SK-N-SH treated with all-trans-retinoic acid at 6 μM for 48 hours (cell line): ENCODE measurements around the gene NUP98.
"Not testable (repeated sequence)": the region's sequence is repeated elsewhere in the genome, so short reads cannot be mapped to it uniquely, and the experiment has no call there.

Source experiments
- ATAC-seq: fragments of 200-7000 bp; cut with Tn5 transposase; 3 replicates; pipeline ENCODE4 v1.9.1; 2020; ENCODE audit warnings: mild to moderate bottlenecking, moderate library complexity
- ARNTL ChIP-seq: fragments of 450-650 bp; formaldehyde crosslinking; IDR thresholded peaks from 2 replicates; pipeline ENCODE4 v1.5.0; 2020; ENCODE audit warnings: low read depth, mild to moderate bottlenecking, moderate library complexity, borderline replicate concordance
- BACH2 ChIP-seq: fragments of 250-450 bp; sonication (Bioruptor Pico); IDR thresholded peaks from 2 replicates; pipeline ENCODE4 v1.9.0; 2021; ENCODE audit warnings: mild to moderate bottlenecking, borderline replicate concordance
- CSDC2 ChIP-seq: fragments of 250-450 bp; sonication (Bioruptor Pico); IDR thresholded peaks from 2 replicates; pipeline ENCODE4 v1.5.0; 2020; ENCODE audit warnings: mild to moderate bottlenecking, moderate library complexity
- GLIS3 ChIP-seq: fragments of 250-450 bp; sonication (Bioruptor Pico); IDR thresholded peaks from 2 replicates; pipeline ENCODE4 v1.5.0; 2020; ENCODE audit warnings: mild to moderate bottlenecking, moderate library complexity
- ISL1 ChIP-seq: fragments of 250-450 bp; sonication (Bioruptor Pico); IDR thresholded peaks from 2 replicates; pipeline ENCODE4 v2.1.2; 2022; ENCODE audit warnings: mild to moderate bottlenecking, moderate library complexity
- OSR1 ChIP-seq: fragments of 250-450 bp; sonication (Bioruptor Pico); IDR thresholded peaks from 2 replicates; pipeline ENCODE4 v1.8.0; 2022; ENCODE audit warnings: moderate library complexity, mild to moderate bottlenecking, inconsistent platforms
- RARB ChIP-seq: fragments of 250-450 bp; sonication (Bioruptor Pico); IDR thresholded peaks from 2 replicates; pipeline ENCODE4 v1.8.0; 2021; ENCODE audit warnings: mild to moderate bottlenecking, moderate library complexity
- SNAI2 ChIP-seq: fragments of 250-450 bp; sonication (Bioruptor Pico); IDR thresholded peaks from 2 replicates; pipeline ENCODE4 v1.5.0; 2020; ENCODE audit warnings: mild to moderate bottlenecking, moderate library complexity
- TCF4 ChIP-seq: fragments of 250-450 bp; sonication (Bioruptor Pico); IDR thresholded peaks from 2 replicates; pipeline ENCODE4 v1.8.0; 2021; ENCODE audit warnings: mild to moderate bottlenecking, moderate library complexity, borderline replicate concordance
- TOX ChIP-seq: fragments of 250-450 bp; sonication (Bioruptor Pico); IDR thresholded peaks from 2 replicates; pipeline ENCODE4 v1.8.0; 2021; ENCODE audit warnings: mild to moderate bottlenecking, moderate library complexity, borderline replicate concordance
- ZFP3 ChIP-seq: fragments of 250-450 bp; sonication (Bioruptor Pico); IDR thresholded peaks from 2 replicates; pipeline ENCODE4 v1.5.0; 2020; ENCODE audit warnings: mild to moderate bottlenecking, moderate library complexity
- ZFP30 ChIP-seq: fragments of 450-650 bp; formaldehyde crosslinking; IDR thresholded peaks from 2 replicates; pipeline ENCODE4 v1.5.0; 2022; ENCODE audit warnings: mild to moderate bottlenecking, moderate library complexity
- ZNF565 ChIP-seq: fragments of 450-650 bp; formaldehyde crosslinking; conservative IDR thresholded peaks from 2 replicates; pipeline ENCODE4 v1.5.0; 2020; ENCODE audit warnings: low read depth, mild to moderate bottlenecking, moderate library complexity
- ZNF70 ChIP-seq: fragments of 450-650 bp; formaldehyde crosslinking; IDR thresholded peaks from 2 replicates; pipeline ENCODE4 v1.5.0; 2020; ENCODE audit warnings: mild to moderate bottlenecking, moderate library complexity
- TF ChIP-seq, protein P1 (sequence below): fragments of 250-450 bp; sonication (Bioruptor Pico); IDR thresholded peaks from 2 replicates; pipeline ENCODE4 v1.8.0; 2020; ENCODE audit warnings: mild to moderate bottlenecking, moderate library complexity, borderline replicate concordance
- TF ChIP-seq, protein P2 (sequence below): fragments of 250-450 bp; sonication (Bioruptor Pico); IDR thresholded peaks from 2 replicates; pipeline ENCODE4 v1.8.0; 2021; ENCODE audit warnings: low read depth, mild to moderate bottlenecking, moderate library complexity, borderline replicate concordance
- TF ChIP-seq, protein P3 (sequence below): fragments of 250-450 bp; sonication (Bioruptor Pico); IDR thresholded peaks from 2 replicates; pipeline ENCODE4 v1.5.1; 2020; ENCODE audit warnings: low read depth, mild to moderate bottlenecking, moderate library complexity
- TF ChIP-seq, protein P4 (sequence below): fragments of 250-450 bp; sonication (Bioruptor Pico); IDR thresholded peaks from 2 replicates; pipeline ENCODE4 v1.5.1; 2021; ENCODE audit warnings: mild to moderate bottlenecking, moderate library complexity

Gene NUP98

DNA sequence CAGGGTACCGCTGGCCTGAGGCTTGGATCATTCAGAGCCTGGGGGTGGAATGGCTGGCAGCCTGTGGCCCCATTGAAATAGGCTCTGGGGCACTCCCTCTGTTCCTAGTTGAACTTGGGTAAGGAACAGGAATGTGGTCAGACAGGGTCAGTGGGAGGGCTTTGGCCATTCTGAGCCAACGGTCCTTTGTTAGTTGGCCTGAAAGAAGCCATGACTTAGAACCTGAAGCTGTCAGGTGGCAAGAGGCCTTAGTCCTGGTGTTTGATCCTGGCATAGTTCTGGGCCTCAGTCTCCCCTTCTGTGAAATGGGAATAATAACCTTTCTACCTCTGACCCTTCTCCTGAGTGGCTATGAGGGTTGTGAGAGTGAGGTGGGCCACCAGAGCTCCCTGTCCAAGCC lies 19.3 kb upstream of the NUP98 start (continued):
- TF ChIP-seq BACH2 (CRISPR knock-in tag), result no peak
- no peak for TF ChIP-seq OSR1 (CRISPR knock-in tag)

DNA sequence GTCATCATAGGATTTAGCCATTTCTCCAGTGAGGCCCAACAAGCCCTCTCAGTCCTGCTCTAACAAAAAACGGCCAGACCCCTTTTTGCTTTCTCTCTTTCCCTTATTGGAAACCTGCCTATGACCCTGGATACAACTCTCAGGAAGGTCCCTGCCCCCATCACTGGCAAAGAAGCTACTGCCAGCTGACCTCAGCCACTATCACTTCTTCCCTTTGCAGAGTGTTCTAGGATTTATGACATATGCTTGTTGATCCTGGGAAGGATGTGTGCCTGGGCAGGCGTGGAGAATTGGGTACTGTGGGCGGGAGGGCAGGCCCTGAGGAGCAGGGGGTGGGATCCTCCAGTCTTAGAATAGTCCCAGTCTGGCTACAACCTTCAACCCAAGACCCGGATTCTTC lies 18.5 kb upstream of the NUP98 start:
- no peak for ATAC-seq

DNA sequence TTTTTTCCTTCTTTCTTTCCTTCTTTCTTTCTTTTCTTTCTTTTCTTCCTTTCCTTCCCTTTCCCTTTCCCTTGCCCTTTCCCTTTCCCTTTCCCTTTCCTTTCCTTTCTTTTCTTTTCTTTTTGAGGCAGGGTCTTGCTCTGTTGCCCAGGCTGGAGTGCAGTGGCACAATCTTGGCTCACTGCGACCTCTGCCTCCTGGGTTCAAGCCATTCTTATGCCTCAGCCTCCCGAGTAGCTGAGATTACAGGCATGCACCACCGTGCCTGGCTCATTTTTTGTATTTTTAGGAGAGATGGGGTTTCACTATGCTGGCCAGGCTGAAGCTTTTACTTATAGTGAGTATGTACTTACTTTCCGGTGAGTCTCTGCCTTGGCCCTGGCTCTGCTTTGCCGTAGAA lies 17.5 kb upstream of the NUP98 start:
- ATAC-seq, result not testable (repeated sequence)

More for the DNA sequence above, 18.5 kb upstream of the NUP98 start:
- TF ChIP-seq ZFP3 (CRISPR knock-in tag), result no peak
- no peak for TF ChIP-seq ZNF565 (CRISPR knock-in tag)
- TF ChIP-seq, protein P1, sequence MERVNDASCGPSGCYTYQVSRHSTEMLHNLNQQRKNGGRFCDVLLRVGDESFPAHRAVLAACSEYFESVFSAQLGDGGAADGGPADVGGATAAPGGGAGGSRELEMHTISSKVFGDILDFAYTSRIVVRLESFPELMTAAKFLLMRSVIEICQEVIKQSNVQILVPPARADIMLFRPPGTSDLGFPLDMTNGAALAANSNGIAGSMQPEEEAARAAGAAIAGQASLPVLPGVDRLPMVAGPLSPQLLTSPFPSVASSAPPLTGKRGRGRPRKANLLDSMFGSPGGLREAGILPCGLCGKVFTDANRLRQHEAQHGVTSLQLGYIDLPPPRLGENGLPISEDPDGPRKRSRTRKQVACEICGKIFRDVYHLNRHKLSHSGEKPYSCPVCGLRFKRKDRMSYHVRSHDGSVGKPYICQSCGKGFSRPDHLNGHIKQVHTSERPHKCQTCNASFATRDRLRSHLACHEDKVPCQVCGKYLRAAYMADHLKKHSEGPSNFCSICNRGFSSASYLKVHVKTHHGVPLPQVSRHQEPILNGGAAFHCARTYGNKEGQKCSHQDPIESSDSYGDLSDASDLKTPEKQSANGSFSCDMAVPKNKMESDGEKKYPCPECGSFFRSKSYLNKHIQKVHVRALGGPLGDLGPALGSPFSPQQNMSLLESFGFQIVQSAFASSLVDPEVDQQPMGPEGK, result no peak
- TF ChIP-seq ARNTL (CRISPR knock-in tag), result no peak
- no peak for TF ChIP-seq GLIS3 (CRISPR knock-in tag)
- TF ChIP-seq, protein P2, sequence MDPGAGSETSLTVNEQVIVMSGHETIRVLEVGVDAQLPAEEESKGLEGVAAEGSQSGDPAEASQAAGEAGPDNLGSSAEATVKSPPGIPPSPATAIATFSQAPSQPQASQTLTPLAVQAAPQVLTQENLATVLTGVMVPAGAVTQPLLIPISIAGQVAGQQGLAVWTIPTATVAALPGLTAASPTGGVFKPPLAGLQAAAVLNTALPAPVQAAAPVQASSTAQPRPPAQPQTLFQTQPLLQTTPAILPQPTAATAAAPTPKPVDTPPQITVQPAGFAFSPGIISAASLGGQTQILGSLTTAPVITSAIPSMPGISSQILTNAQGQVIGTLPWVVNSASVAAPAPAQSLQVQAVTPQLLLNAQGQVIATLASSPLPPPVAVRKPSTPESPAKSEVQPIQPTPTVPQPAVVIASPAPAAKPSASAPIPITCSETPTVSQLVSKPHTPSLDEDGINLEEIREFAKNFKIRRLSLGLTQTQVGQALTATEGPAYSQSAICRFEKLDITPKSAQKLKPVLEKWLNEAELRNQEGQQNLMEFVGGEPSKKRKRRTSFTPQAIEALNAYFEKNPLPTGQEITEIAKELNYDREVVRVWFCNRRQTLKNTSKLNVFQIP (CRISPR knock-in tag), result no peak
- no peak for TF ChIP-seq RARB (CRISPR knock-in tag)
- TF ChIP-seq ISL1 (CRISPR knock-in tag), result no peak
- no peak for TF ChIP-seq TOX (CRISPR knock-in tag)

DNA sequence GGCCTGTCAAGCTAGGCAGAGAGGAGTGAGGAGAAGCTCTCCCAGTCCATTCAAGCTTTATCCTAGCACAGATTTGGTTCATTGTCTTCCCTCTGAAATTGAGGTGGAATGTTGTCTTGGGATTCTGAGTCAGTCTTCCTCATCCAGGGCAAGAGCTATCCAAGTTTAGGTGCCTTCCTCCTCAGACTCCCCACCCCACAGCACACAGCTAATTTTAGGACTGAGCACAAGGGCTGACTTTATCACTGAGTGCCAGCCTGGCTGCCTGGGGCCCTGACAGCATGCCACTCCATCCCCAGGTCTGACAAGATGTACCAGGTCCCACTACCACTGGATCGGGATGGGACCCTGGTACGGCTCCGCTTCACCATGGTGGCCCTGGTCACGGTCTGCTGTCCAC lies 13.6 kb upstream of the NUP98 start:
- ATAC-seq, result no peak
- TF ChIP-seq, protein P3, sequence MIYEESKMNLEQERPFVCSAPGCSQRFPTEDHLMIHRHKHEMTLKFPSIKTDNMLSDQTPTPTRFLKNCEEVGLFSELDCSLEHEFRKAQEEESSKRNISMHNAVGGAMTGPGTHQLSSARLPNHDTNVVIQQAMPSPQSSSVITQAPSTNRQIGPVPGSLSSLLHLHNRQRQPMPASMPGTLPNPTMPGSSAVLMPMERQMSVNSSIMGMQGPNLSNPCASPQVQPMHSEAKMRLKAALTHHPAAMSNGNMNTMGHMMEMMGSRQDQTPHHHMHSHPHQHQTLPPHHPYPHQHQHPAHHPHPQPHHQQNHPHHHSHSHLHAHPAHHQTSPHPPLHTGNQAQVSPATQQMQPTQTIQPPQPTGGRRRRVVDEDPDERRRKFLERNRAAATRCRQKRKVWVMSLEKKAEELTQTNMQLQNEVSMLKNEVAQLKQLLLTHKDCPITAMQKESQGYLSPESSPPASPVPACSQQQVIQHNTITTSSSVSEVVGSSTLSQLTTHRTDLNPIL (CRISPR knock-in tag), result no peak
- TF ChIP-seq, protein P4, sequence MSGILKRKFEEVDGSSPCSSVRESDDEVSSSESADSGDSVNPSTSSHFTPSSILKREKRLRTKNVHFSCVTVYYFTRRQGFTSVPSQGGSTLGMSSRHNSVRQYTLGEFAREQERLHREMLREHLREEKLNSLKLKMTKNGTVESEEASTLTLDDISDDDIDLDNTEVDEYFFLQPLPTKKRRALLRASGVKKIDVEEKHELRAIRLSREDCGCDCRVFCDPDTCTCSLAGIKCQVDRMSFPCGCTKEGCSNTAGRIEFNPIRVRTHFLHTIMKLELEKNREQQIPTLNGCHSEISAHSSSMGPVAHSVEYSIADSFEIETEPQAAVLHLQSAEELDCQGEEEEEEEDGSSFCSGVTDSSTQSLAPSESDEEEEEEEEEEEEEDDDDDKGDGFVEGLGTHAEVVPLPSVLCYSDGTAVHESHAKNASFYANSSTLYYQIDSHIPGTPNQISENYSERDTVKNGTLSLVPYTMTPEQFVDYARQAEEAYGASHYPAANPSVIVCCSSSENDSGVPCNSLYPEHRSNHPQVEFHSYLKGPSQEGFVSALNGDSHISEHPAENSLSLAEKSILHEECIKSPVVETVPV (CRISPR knock-in tag), result no peak
- TF ChIP-seq, protein P1, result no peak
- TF ChIP-seq TCF4 (CRISPR knock-in tag) (no peak), CSDC2 (CRISPR knock-in tag) (no peak), ZNF70 (CRISPR knock-in tag) (no peak), RARB (CRISPR knock-in tag) (no peak)

DNA sequence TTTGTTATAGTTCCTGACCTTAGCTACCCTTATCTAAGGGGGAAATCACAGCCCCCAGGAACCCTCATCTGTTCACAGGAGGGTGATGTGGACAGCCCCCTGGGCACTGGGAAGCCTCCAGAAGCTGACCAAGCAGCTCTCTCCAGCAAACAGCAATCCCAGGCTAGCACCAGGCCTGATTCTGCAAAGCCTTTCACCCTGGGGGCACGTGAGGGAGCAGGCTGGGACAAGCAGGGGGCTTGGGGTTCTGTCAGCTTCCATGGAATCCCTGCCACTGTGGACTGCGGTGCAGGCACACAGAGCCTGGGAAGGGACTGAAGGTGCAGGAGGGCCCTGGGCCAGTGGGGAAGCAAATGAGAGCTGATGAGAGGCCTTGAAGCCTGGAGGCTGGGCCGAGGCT lies 13.1 kb upstream of the NUP98 start:
- ATAC-seq, result no peak
- TF ChIP-seq ZFP3 (CRISPR knock-in tag), result no peak
- no peak for TF ChIP-seq SNAI2 (CRISPR knock-in tag)
- no peak for TF ChIP-seq ZNF70 (CRISPR knock-in tag)
- TF ChIP-seq, protein P3 (CRISPR knock-in tag), result no peak
- TF ChIP-seq, protein P2 (CRISPR knock-in tag), result no peak
- TF ChIP-seq CSDC2 (CRISPR knock-in tag), result no peak
- TF ChIP-seq OSR1 (CRISPR knock-in tag), result no peak
- no peak for TF ChIP-seq ZFP30 (CRISPR knock-in tag)
- TF ChIP-seq, protein P1, result no peak
- TF ChIP-seq TCF4 (CRISPR knock-in tag), result no peak
